ENCODE results near the gene BMF.

GRCh38 chr15:40108855-40109735, at the start of gene BMF:
- TF ChIP-seq CTCF (conservative IDR thresholded peaks at IDR 0.05 in 1 of 2, IDR thresholded peaks at IDR 0.05 in 1 of 2; ENCODE audit: low read depth in 1 of 2, low read length in 2 of 2) (peak; percentile 18 to 36), EZH2 (IDR thresholded peaks at IDR 0.05; ENCODE audit: low read length, missing control alignments) (peak; percentile 22)

Data from fibroblast of lung (primary cell).